Common myeloid progenitor, CD34-positive (primary cell): Measurements from ENCODE around the gene RARB. TPM values are rescaled to one million over a fixed set of nuclear protein-coding genes. Genes with fewer than 3 reads are reported as not detected.
A peak's percentile ranks its signal among the peaks of the same experiment; 100 is the strongest.

ENCODE experiments used
- CTCF ChIA-PET: fragments of 350-600 bp; sonication (Branson Sonifier 250); formaldehyde crosslinking; loops from one replicate; lab custom pipeline; 2021; ENCODE audit warnings: antibody characterized with exemption; lab: Charles Lee
- POLR2A ChIA-PET: fragments of 350-600 bp; sonication (Branson Sonifier 250); formaldehyde crosslinking; loops from one replicate; lab custom pipeline; 2021; ENCODE audit warnings: antibody characterized with exemption; lab: Charles Lee
- DNase-seq, 3 donors: peaks; one replicate each; pipeline versions ENCODE4 v3.0.0 to v3.0.0-alpha.2; 2013
- H3K27ac ChIP-seq, 2 experiments: 1 replicate in 1 of 2; 2 replicates in 1 of 2; pipeline ENCODE4 v1.7.0; 2013; ENCODE audit warnings: inconsistent platforms in 2 of 2, low read length in 2 of 2, mild to moderate bottlenecking in 2 of 2, low read depth in 1 of 2, moderate library complexity in 1 of 2; ENCODE audit not compliant: severe bottlenecking in 2 of 2, insufficient read depth in 1 of 2, poor library complexity in 1 of 2
- H3K27me3 ChIP-seq, 5 experiments: replicated peaks in 2 of 5; 1 replicate in 3 of 5; 2 replicates in 2 of 5; pipeline versions ENCODE4 v1.6.1 to v1.7.0; 2013; ENCODE audit warnings: low read length in 4 of 5, mild to moderate bottlenecking in 2 of 5, moderate library complexity in 2 of 5, inconsistent platforms in 1 of 5; ENCODE audit not compliant: insufficient read depth in 5 of 5, control insufficient read depth in 4 of 5
- H3K36me3 ChIP-seq, 4 experiments: 1 replicate in 2 of 4; 2 replicates in 2 of 4; pipeline versions ENCODE4 v1.6.1 to v1.7.0; 2013; ENCODE audit warnings: low read length in 3 of 4, control low read depth in 1 of 4, mild to moderate bottlenecking in 1 of 4; ENCODE audit not compliant: control insufficient read depth in 4 of 4, insufficient read depth in 4 of 4
- H3K4me1 ChIP-seq, 4 experiments: 1 replicate in 3 of 4; 2 replicates in 1 of 4; pipeline versions ENCODE4 v1.6.1 to v1.7.1; 2013; ENCODE audit warnings: low read length in 3 of 4, mild to moderate bottlenecking in 3 of 4, control low read depth in 1 of 4, inconsistent platforms in 1 of 4, moderate library complexity in 1 of 4; ENCODE audit not compliant: control insufficient read depth in 4 of 4, insufficient read depth in 4 of 4; ENCODE audit errors: control extremely low read depth in 1 of 4
- H3K4me3 ChIP-seq, 7 experiments: 1 replicate in 4 of 7; 2 replicates in 3 of 7; pipeline versions ENCODE4 v1.5.1 to v1.7.0; 2013; ENCODE audit warnings: mild to moderate bottlenecking in 7 of 7, low read length in 6 of 7, moderate library complexity in 6 of 7, inconsistent platforms in 2 of 7, low read depth in 2 of 7, control low read depth in 1 of 7; ENCODE audit not compliant: insufficient read depth in 4 of 7, control insufficient read depth in 1 of 7; ENCODE audit errors: extremely low read depth in 1 of 7
- H3K9me3 ChIP-seq, 5 experiments: 1 replicate in 4 of 5; 2 replicates in 1 of 5; pipeline versions ENCODE4 v1.6.1 to v1.7.1; 2013; ENCODE audit warnings: low read length in 4 of 5, mild to moderate bottlenecking in 2 of 5, inconsistent platforms in 1 of 5, low read depth in 1 of 5, moderate library complexity in 1 of 5; ENCODE audit not compliant: control insufficient read depth in 4 of 5, insufficient read depth in 2 of 5; ENCODE audit errors: control extremely low read depth in 1 of 5
- WGBS: methylation state at CpG from one replicate; pipeline ENCODE4 v1.1.5; 2013; ENCODE audit not compliant: insufficient coverage; 5-methylcytosine and 5-hydroxymethylcytosine counted together
- polyA plus RNA-seq: library from polyadenylated mRNA; unstranded; fragments of 120-200 nt; gene quantifications from one replicate; pipeline ENCODE4 v1.2.1, GENCODE V29; 2013

Gene RARB
- 0.62 TPM for polyA plus RNA-seq

- H3K4me1 ChIP-seq = peaks cover 0 to 14% (median 10%) of the 10 kb centered on the region in 4 experiments
- ChIA-PET CTCF (interaction anchor here (1.0 to 1.5 kb wide), 3 partner anchors 9 to 14 kb away, joined by 3 to 4 read pairs (median 3); no protein-coding TSS in a partner anchor), POLR2A (no interaction called here)
- no peaks in the 10 kb centered on the region for H3K9me3 ChIP-seq
- H3K4me3 ChIP-seq = peak within 1 kb of the TSS in 6 of 7 experiments; percentile 50 to 71 (median 56)
- H3K27ac ChIP-seq = no peak within 1 kb of the TSS
- H3K27me3 ChIP-seq = peaks cover 23 to 81% (median 43%) of the 10 kb centered on the region in 5 experiments
- whole genome bisulfite sequencing = 2% methylated on average over 21 of the region's 27 CpGs
- H3K36me3 ChIP-seq = no peaks in the 10 kb centered on the region
- peak; percentile 23 to 62 (median 57) for DNase-seq
Observed at GRCh38 chr3:25427942-25428788, at the start of gene RARB. RARB (plus strand) TSS chr3:25428263; CDS start chr3:25428732, 469 bp downstream.

- DNase-seq = no peak
- CTCF ChIA-PET = no interaction called here
- POLR2A ChIA-PET = no interaction called here
- Histone ChIP-seq H3K9me3 (no peaks in the 10 kb centered on the region), H3K27me3 (peaks cover 0 to 3% (median 0%) of the 10 kb centered on the region in 5 experiments), H3K4me3 (no peak overlapping the region), H3K4me1 (no peaks in the 10 kb centered on the region), H3K36me3 (no peaks in the 10 kb centered on the region), H3K27ac (no peak overlapping the region)
- 80% methylated on average over 1 of the region's 2 CpGs for WGBS
Observed at GRCh38 chr3:25378786-25379311, 49.2 kb upstream of the RARB start.

- POLR2A ChIA-PET = no interaction called here
- WGBS = 63% methylated on average over 7 of the region's 9 CpGs
Observed at GRCh38 chr3:25380222-25380739, 47.8 kb upstream of the RARB start.

GRCh38 chr3:25381083-25381482 is 47.0 kb upstream of the RARB start:
- no peaks in the 10 kb centered on the region for H3K4me1 ChIP-seq
- H3K4me3 ChIP-seq = no peak overlapping the region
- no peak for DNase-seq
- peaks cover 0 to 2% (median 0%) of the 10 kb centered on the region in 5 experiments for H3K27me3 ChIP-seq
- no peaks in the 10 kb centered on the region for H3K9me3 ChIP-seq
- H3K36me3 ChIP-seq = no peaks in the 10 kb centered on the region
- POLR2A ChIA-PET = no interaction called here
- 86% methylated on average over 1 of the region's 3 CpGs for WGBS
- CTCF ChIA-PET = no interaction called here
- no peak overlapping the region for H3K27ac ChIP-seq

More at GRCh38 chr3:25380222-25380739, 47.8 kb upstream of the RARB start:
- H3K4me1 ChIP-seq = no peaks in the 10 kb centered on the region
- H3K27ac ChIP-seq = no peak overlapping the region
- H3K9me3 ChIP-seq = no peaks in the 10 kb centered on the region
- no peaks in the 10 kb centered on the region for H3K36me3 ChIP-seq
- no peak for DNase-seq
- H3K27me3 ChIP-seq = peaks cover 0 to 2% (median 0%) of the 10 kb centered on the region in 5 experiments
- CTCF ChIA-PET = no interaction called here
- H3K4me3 ChIP-seq = no peak overlapping the region

GRCh38 chr3:25384471-25384870 is 43.6 kb upstream of the RARB start:
- Histone ChIP-seq H3K4me1 (no peaks in the 10 kb centered on the region), H3K36me3 (no peaks in the 10 kb centered on the region), H3K27me3 (peaks cover 0 to 2% (median 0%) of the 10 kb centered on the region in 5 experiments), H3K4me3 (no peak overlapping the region), H3K9me3 (no peaks in the 10 kb centered on the region), H3K27ac (no peak overlapping the region)
- no peak for DNase-seq
- no CpG with 5 or more reads among the region's 3 CpGs for WGBS
- ChIA-PET POLR2A (no interaction called here), CTCF (no interaction called here)

GRCh38 chr3:25385807-25386460 is 42.1 kb upstream of the RARB start:
- Histone ChIP-seq H3K4me1 (no peaks in the 10 kb centered on the region), H3K36me3 (no peaks in the 10 kb centered on the region), H3K9me3 (no peaks in the 10 kb centered on the region), H3K27me3 (no peaks in the 10 kb centered on the region), H3K27ac (no peak overlapping the region), H3K4me3 (no peak overlapping the region)
- ChIA-PET CTCF (interaction anchor here (0.8 kb wide), 1 partner anchor 30 kb away, joined by 3 read pairs; no protein-coding TSS in a partner anchor), POLR2A (no interaction called here)
- DNase-seq = no peak
- 60% methylated on average over 8 of the region's 9 CpGs for WGBS
